ENCODE data around the gene NUDT16L1. TPM values are rescaled to one million over a fixed set of nuclear protein-coding genes. Genes with fewer than 3 reads are reported as not detected.

Gene NUDT16L1
- 20.4 to 27.4 TPM (median 22.9 TPM) in 3 replicates for total RNA-seq
- long read RNA-seq, transcript NUDT16L1-201 (3 exons, 1,349 nt): major isoform, 39 of 49 reads
- long read RNA-seq, partial matches to known transcripts: 0 of 49 reads
- long read RNA-seq, other reads (novel, unspliced or antisense): 8 of 49 reads

GRCh38 chr16:4693296-4693955 is at the start of gene NUDT16L1:
Gene NUDT16L1, plus strand, starts transcription at chr16:4693562. Its CDS starts 165 bp downstream, at chr16:4693727.
- Mint-ChIP-seq H3K9me3 (ENCODE audit: low read depth) (no peaks in the 10 kb centered on the region), H3K4me3 (ENCODE audit: unreplicated experiment) (peak within 1 kb of the TSS; percentile 74), H3K27ac (ENCODE audit: unreplicated experiment) (peak within 1 kb of the TSS; percentile 86), H3K27me3 (ENCODE audit: low read depth) (no peaks in the 10 kb centered on the region), H3K4me1 (ENCODE audit: low read depth) (peaks cover 23% of the 10 kb centered on the region), H3K36me3 (ENCODE audit: low read depth) (peaks cover 2% of the 10 kb centered on the region)
- TF ChIP-seq, protein P1, sequence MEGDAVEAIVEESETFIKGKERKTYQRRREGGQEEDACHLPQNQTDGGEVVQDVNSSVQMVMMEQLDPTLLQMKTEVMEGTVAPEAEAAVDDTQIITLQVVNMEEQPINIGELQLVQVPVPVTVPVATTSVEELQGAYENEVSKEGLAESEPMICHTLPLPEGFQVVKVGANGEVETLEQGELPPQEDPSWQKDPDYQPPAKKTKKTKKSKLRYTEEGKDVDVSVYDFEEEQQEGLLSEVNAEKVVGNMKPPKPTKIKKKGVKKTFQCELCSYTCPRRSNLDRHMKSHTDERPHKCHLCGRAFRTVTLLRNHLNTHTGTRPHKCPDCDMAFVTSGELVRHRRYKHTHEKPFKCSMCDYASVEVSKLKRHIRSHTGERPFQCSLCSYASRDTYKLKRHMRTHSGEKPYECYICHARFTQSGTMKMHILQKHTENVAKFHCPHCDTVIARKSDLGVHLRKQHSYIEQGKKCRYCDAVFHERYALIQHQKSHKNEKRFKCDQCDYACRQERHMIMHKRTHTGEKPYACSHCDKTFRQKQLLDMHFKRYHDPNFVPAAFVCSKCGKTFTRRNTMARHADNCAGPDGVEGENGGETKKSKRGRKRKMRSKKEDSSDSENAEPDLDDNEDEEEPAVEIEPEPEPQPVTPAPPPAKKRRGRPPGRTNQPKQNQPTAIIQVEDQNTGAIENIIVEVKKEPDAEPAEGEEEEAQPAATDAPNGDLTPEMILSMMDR (IDR thresholded peaks at IDR 0.05): peak; percentile 65
- peak; percentile 98 for DNase-seq (ENCODE audit: low spot score)

DNA sequence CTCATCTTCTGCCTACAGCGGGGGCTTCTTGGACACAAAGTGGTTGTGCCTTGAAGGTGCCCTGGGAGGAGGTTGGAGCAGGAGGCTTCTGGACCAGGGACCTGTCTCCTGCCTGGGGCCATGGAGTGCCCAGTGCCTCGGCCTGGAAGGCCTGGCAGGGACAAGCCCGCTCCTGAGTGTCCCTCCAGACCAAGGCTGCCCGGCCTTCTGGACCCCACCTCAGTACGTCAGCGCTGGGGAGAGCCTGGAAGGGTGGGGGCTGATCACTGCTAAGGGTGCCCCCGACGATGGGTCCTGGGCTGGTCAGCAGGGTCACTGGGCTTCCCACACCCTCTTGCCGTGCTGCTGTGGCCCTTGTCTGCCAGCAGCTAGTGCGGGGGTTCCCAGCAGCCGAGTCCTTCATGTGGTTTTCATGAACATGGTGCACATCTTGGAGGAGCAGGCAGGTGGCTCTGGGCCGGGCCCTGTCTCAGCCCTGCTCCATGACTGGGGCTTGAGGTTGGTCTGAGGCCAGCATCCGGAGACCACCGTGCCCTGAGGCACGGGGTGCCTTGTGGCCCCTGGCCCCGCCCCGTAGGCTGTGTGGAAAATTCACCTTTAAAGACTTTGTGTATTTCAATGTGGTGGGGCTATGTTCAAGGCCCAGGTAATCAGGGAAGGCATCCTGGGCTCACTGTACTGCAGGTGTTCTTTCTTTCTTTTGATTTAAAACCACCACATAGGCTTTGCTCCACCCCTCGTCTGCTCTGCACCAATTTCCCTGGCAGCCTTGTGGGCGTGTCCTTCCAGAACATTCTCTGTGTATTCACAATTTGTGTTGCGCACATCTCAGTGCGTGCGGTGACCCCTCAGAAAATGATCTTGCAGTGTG is 46.4 kb upstream of the NUDT16L1 start:
- Mint-ChIP-seq H3K4me1 (ENCODE audit: low read depth) (no peaks in the 10 kb centered on the region), H3K27ac (ENCODE audit: unreplicated experiment) (no peak overlapping the region), H3K27me3 (ENCODE audit: low read depth) (no peaks in the 10 kb centered on the region), H3K36me3 (ENCODE audit: low read depth) (peaks cover 5% of the 10 kb centered on the region), H3K9me3 (ENCODE audit: low read depth) (no peaks in the 10 kb centered on the region), H3K4me3 (ENCODE audit: unreplicated experiment) (no peak overlapping the region)
- DNase-seq (ENCODE audit: low spot score): no peak
- TF ChIP-seq, protein P1 (IDR thresholded peaks at IDR 0.05): no peak

DNA sequence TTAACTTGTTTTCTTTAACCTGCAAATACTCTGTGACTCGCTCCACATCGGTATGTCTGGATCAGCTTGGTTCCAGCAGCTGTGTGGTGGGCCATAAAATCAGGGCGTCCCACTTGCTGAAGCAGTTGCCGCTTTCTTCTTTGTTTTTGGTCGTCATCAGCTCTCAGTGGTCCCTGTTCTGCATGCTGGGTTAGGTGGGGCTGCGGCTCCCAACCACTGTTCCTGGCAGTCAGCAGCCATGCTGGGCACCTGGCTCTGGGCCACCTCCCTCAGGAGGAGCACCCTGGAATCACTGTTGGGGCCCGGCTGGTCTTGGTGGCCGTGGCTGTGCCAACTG is 45.8 kb upstream of the NUDT16L1 start:
- no peaks in the 10 kb centered on the region for H3K27me3 Mint-ChIP-seq (ENCODE audit: low read depth)

DNA sequence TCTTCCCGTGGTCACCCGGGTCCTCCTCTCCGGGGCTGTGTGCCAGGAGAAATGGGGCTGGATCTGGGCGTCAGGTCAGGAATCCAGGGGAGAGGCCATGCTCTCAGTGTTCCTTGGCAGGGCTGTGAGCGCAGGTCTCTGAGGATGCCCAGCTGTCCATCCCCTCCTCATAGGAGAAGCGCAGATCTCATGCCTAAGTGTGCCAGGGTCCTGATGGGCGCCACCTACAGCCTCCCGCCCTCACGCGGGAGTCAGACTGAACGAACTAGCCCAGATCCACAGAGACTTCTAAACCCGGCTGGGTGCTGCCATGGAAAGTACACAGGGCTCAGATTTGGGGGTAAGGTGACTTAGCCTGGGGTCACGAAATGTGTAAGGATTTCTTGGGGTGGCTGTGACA is 44.4 kb upstream of the NUDT16L1 start:
- H3K4me1 Mint-ChIP-seq (ENCODE audit: low read depth): no peaks in the 10 kb centered on the region
- no peak overlapping the region for H3K27ac Mint-ChIP-seq (ENCODE audit: unreplicated experiment)
- H3K36me3 Mint-ChIP-seq (ENCODE audit: low read depth): peaks cover 9% of the 10 kb centered on the region
- H3K27me3 Mint-ChIP-seq (ENCODE audit: low read depth): no peaks in the 10 kb centered on the region
- TF ChIP-seq, protein P1 (IDR thresholded peaks at IDR 0.05): no peak
- no peak for DNase-seq (ENCODE audit: low spot score)
- H3K4me3 Mint-ChIP-seq (ENCODE audit: unreplicated experiment): no peak overlapping the region
- H3K9me3 Mint-ChIP-seq (ENCODE audit: low read depth): no peaks in the 10 kb centered on the region

More for the DNA sequence above, 45.8 kb upstream of the NUDT16L1 start:
- peak overlapping the region; percentile 19 for H3K27ac Mint-ChIP-seq (ENCODE audit: unreplicated experiment)
- H3K4me1 Mint-ChIP-seq (ENCODE audit: low read depth): no peaks in the 10 kb centered on the region
- TF ChIP-seq, protein P1 (IDR thresholded peaks at IDR 0.05): no peak
- no peak for DNase-seq (ENCODE audit: low spot score)
- H3K36me3 Mint-ChIP-seq (ENCODE audit: low read depth): peaks cover 5% of the 10 kb centered on the region
- no peak overlapping the region for H3K4me3 Mint-ChIP-seq (ENCODE audit: unreplicated experiment)
- H3K9me3 Mint-ChIP-seq (ENCODE audit: low read depth): no peaks in the 10 kb centered on the region

DNA sequence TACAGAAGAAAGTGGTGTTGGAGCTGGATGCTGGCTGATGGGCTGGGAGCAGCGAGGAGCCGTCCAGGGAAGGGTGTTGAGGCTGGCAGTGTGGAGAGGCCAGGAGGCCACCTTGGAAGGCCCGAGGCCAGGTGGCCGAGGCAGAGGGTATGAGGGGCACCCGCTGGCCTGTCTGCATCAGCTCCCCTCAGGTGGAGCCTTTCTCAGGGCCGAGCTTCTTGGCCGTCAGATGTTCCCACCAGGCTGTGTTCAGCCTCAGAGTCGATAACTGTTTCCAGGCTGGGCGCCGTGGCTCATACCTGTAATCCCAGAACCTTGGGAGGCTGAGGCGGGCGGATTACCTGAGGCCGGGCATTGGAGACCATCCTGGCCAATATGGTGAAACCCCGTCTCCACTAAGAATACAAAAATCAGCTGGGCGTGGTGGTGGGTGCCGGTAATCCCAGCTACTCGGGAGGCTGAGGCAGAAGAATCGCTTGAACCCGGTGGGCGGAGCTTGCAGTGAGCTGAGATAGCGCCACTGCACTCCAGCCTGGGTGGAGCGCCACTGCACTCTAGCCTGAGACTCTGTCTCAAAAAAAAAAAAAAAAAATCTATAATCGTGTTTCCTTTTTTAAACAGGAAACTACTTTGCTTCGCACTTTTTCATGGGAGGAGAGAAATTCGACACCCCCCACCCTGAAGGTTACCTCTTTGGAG is 43.5 kb upstream of the NUDT16L1 start:
- no peak overlapping the region for H3K27ac Mint-ChIP-seq (ENCODE audit: unreplicated experiment)
- H3K27me3 Mint-ChIP-seq (ENCODE audit: low read depth): no peaks in the 10 kb centered on the region
- no peaks in the 10 kb centered on the region for H3K9me3 Mint-ChIP-seq (ENCODE audit: low read depth)
- no peak overlapping the region for H3K4me3 Mint-ChIP-seq (ENCODE audit: unreplicated experiment)
- TF ChIP-seq, protein P1 (IDR thresholded peaks at IDR 0.05): no peak
- no peak for DNase-seq (ENCODE audit: low spot score)
- no peaks in the 10 kb centered on the region for H3K4me1 Mint-ChIP-seq (ENCODE audit: low read depth)
- H3K36me3 Mint-ChIP-seq (ENCODE audit: low read depth): peaks cover 10% of the 10 kb centered on the region
